Activated CD8-positive, alpha-beta T cell treated with anti-CD3 and anti-CD28 coated beads for 36 hours (primary cell): ENCODE data around the gene DIS3L2. TPM values are rescaled to one million over a fixed set of nuclear protein-coding genes. Genes with fewer than 3 reads are reported as not detected.

Experiments
- ATAC-seq: fragments of 200-7000 bp; cut with Tn5 transposase; one replicate; pipeline ENCODE4 v1.10.0; 2021; ENCODE audit warnings: mild to moderate bottlenecking, moderate library complexity
- CTCF ChIA-PET: fragments of 350-600 bp; sonication (Branson Sonifier 250); formaldehyde crosslinking; loops from one replicate; lab custom pipeline; 2021; ENCODE audit warnings: antibody characterized with exemption; lab: Charles Lee
- POLR2A ChIA-PET: fragments of 350-600 bp; sonication (Branson Sonifier 250); formaldehyde crosslinking; loops from one replicate; lab custom pipeline; 2021; ENCODE audit warnings: antibody characterized with exemption; lab: Charles Lee
- DNase-seq: peaks from one replicate; pipeline ENCODE4 v3.0.0-alpha.2; 2020
- H3K27ac Mint-ChIP-seq: one replicate; pipeline ENCODE4 v1.8.0; 2021; ENCODE audit warnings: mild to moderate bottlenecking, mixed read lengths
- H3K27me3 Mint-ChIP-seq: one replicate; pipeline ENCODE4 v1.8.0; 2021; ENCODE audit warnings: mixed read lengths
- H3K36me3 Mint-ChIP-seq: one replicate; pipeline ENCODE4 v1.8.0; 2021; ENCODE audit warnings: low read depth, mixed read lengths
- H3K4me1 Mint-ChIP-seq: one replicate; pipeline ENCODE4 v1.8.0; 2021; ENCODE audit warnings: low read depth, mixed read lengths
- H3K4me3 Mint-ChIP-seq: one replicate; pipeline ENCODE4 v1.8.0; 2021; ENCODE audit warnings: mild to moderate bottlenecking, moderate library complexity, mixed read lengths
- H3K9me3 Mint-ChIP-seq: one replicate; pipeline ENCODE4 v1.8.0; 2021; ENCODE audit warnings: mixed read lengths
- intact Hi-C: fragments of 100-400 bp; cut with micrococcal nuclease; formaldehyde crosslinking; loops from one replicate; pipeline ENCODE4 v1.10.0; 2022
- total RNA-seq, 2 experiments: library from RNA; stranded (reverse); gene quantifications; one replicate each; pipeline ENCODE4 v1.2.3, GENCODE V29; 2021
- TF ChIP-seq, protein P1 (sequence below): fragments of 200-600 bp; IDR thresholded peaks from one replicate; pipeline ENCODE4 v1.8.0; 2022; ENCODE audit warnings: antibody characterized with exemption, mild to moderate bottlenecking

The DIS3L2 gene
- total RNA-seq, 2 experiments from 2014 or later, result 26.5 to 27.2 TPM

DNA sequence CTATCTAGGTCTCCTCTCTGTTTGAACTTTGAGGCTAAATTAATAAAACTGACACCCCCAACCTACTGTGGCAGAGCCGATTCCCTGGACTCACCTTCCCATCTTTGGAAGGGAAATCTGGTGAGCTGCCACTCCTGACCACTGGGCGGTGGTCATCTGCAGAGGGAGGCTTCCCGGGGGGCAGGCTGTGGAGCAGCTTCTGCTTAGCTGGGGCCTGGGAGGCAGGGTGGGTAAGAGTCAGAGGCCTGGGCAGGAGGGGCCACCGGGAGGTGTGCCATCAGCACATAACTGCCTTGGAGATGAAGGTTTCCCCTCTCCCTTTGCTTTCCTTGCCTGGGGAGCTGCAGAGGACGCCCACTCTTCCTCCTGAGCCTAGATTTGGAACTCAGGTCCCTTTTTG lies 33.0 kb upstream of the DIS3L2 start:
- ChIA-PET CTCF (interaction anchor here (0.9 to 8.7 kb wide), 10 partner anchors 10 to 412 kb away, joined by 3 to 77 read pairs (median 3); no protein-coding TSS in a partner anchor), POLR2A (no interaction called here)
- Mint-ChIP-seq H3K4me3 (no peak overlapping the region), H3K36me3 (no peaks in the 10 kb centered on the region), H3K4me1 (peaks cover 8% of the 10 kb centered on the region), H3K9me3 (no peaks in the 10 kb centered on the region), H3K27ac (no peak overlapping the region), H3K27me3 (peaks cover 38% of the 10 kb centered on the region)
- ATAC-seq, result no peak
- DNase-seq, result no peak
- intact Hi-C loops, result loop anchor here (5.0 to 10.0 kb wide), 3 partner anchors 214 to 399 kb away; no protein-coding TSS in a partner anchor
- TF ChIP-seq, protein P1, sequence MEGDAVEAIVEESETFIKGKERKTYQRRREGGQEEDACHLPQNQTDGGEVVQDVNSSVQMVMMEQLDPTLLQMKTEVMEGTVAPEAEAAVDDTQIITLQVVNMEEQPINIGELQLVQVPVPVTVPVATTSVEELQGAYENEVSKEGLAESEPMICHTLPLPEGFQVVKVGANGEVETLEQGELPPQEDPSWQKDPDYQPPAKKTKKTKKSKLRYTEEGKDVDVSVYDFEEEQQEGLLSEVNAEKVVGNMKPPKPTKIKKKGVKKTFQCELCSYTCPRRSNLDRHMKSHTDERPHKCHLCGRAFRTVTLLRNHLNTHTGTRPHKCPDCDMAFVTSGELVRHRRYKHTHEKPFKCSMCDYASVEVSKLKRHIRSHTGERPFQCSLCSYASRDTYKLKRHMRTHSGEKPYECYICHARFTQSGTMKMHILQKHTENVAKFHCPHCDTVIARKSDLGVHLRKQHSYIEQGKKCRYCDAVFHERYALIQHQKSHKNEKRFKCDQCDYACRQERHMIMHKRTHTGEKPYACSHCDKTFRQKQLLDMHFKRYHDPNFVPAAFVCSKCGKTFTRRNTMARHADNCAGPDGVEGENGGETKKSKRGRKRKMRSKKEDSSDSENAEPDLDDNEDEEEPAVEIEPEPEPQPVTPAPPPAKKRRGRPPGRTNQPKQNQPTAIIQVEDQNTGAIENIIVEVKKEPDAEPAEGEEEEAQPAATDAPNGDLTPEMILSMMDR, result no peak

DNA sequence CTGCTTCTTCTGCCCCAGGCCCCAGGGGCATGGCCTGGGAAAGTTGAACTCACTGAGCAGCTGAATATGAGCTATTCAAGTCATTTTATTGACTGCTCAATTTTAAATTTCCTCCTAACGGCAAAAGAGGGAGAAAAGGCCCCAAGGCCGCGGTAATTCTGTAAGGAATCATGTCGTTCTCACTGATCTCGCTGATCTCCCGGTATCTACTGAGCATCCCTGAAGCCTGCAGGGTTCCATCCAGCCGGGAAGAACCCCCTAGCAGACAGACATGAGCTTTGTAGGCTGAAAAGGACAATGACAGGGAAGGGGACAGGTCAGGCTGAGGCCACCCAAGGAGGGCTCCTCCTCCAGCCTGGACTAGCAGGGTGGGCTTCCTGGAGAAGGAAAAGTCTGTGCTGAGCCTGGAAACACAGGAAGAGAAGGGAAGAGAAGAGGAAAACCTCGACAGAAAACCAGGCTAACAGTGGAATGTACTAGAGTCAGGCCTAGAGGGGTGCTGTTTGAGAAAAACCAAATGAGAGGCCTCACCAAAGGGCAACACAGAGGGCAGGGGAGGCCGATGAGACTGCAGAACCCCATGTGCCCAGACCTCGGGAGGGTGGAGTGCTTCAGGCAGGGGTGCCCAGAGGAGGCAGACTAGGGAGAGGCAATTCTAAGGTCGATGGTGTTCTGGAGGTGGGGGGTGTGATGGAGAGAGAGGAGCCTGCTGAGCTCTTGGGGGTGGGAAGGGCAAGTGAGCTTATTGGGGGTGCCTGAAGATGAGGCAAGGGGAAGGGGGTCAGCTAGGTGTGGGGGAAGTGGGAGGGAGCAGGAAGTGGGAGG lies 32.4 kb upstream of the DIS3L2 start:
- DNase-seq (no peak), ATAC-seq (no peak)
- no peaks in the 10 kb centered on the region for H3K36me3 Mint-ChIP-seq
- ChIA-PET CTCF (interaction anchor here (0.7 to 8.7 kb wide), 13 partner anchors 11 to 412 kb away, joined by 3 to 77 read pairs (median 3); no protein-coding TSS in a partner anchor), POLR2A (no interaction called here)
- intact Hi-C loops, result loop anchor here (5.0 to 10.0 kb wide), 3 partner anchors 213 to 398 kb away; no protein-coding TSS in a partner anchor
- peaks cover 34% of the 10 kb centered on the region for H3K27me3 Mint-ChIP-seq
- H3K9me3 Mint-ChIP-seq, result no peaks in the 10 kb centered on the region
- peaks cover 8% of the 10 kb centered on the region for H3K4me1 Mint-ChIP-seq
- TF ChIP-seq, protein P1, result no peak
- H3K4me3 Mint-ChIP-seq, result no peak overlapping the region
- H3K27ac Mint-ChIP-seq, result no peak overlapping the region

- no peak overlapping the region for H3K4me3 Mint-ChIP-seq
- no peak overlapping the region for H3K27ac Mint-ChIP-seq
- peaks cover 8% of the 10 kb centered on the region for H3K4me1 Mint-ChIP-seq
- peaks cover 25% of the 10 kb centered on the region for H3K27me3 Mint-ChIP-seq
- no peak for ATAC-seq
- ChIA-PET POLR2A (no interaction called here), CTCF (interaction anchor here (0.8 to 3.1 kb wide), 13 partner anchors 8 to 411 kb away, joined by 3 to 12 read pairs (median 3); no protein-coding TSS in a partner anchor)
- DNase-seq, result peak; percentile 56
- intact Hi-C loops, result loop anchor here (5.0 to 10.0 kb wide), 3 partner anchors 212 to 397 kb away; no protein-coding TSS in a partner anchor
- H3K36me3 Mint-ChIP-seq, result no peaks in the 10 kb centered on the region
- H3K9me3 Mint-ChIP-seq, result no peaks in the 10 kb centered on the region
- TF ChIP-seq, protein P1, result peak; percentile 65
Measured at GRCh38 chr2:231929961-231930592, 31.4 kb upstream of the DIS3L2 start.

GRCh38 chr2:231930593-231931281 lies 30.8 kb upstream of the DIS3L2 start:
- H3K36me3 Mint-ChIP-seq, result no peaks in the 10 kb centered on the region
- no peaks in the 10 kb centered on the region for H3K9me3 Mint-ChIP-seq
- no peak for ATAC-seq
- H3K27ac Mint-ChIP-seq, result no peak overlapping the region
- H3K4me1 Mint-ChIP-seq, result peaks cover 8% of the 10 kb centered on the region
- ChIA-PET POLR2A (interaction anchor here (0.8 kb wide), 1 partner anchor 212 kb away, joined by 4 read pairs; no protein-coding TSS in a partner anchor), CTCF (interaction anchor here (0.7 to 3.1 kb wide), 13 partner anchors 9 to 395 kb away, joined by 3 to 12 read pairs (median 3); no protein-coding TSS in a partner anchor)
- H3K27me3 Mint-ChIP-seq, result peaks cover 25% of the 10 kb centered on the region
- H3K4me3 Mint-ChIP-seq, result no peak overlapping the region
- intact Hi-C loops, result no loop called here
- TF ChIP-seq, protein P1, result no peak
- DNase-seq, result no peak
